ENCODE measurements around the gene CIBAR2. TPM values are rescaled to one million over a fixed set of nuclear protein-coding genes. Genes with fewer than 3 reads are reported as not detected.
A peak's percentile ranks its signal among the peaks of the same experiment; 100 is the strongest.

Gene CIBAR2
- total and polyA plus RNA-seq, 9 of the 15 experiments (the other 6 are each of a cell fraction or from before 2014, with no cell fraction given), result not detected

GRCh38 chr16:85091522-85091910 lies 20.8 kb downstream of the CIBAR2 start:
- ChIA-PET POLR2A (interaction anchor here (0.9 to 1.2 kb wide), 4 partner anchors 8 to 97 kb away, joined by 3 to 4 read pairs (median 4); no protein-coding TSS in a partner anchor), CTCF (ENCODE audit: low intra/inter-chr PET ratio) (interaction anchor here (0.6 kb wide), 1 partner anchor 251 kb away, joined by 3 read pairs; no protein-coding TSS in a partner anchor)
- Histone ChIP-seq H3K4me2 (ENCODE audit: insufficient read depth, low read length) (no peak overlapping the region), H3K79me2 (ENCODE audit: control insufficient read depth, insufficient read depth, low read length) (no peaks in the 10 kb centered on the region), H3K4me1 (replicated peaks in 1 of 2; ENCODE audit: control insufficient read depth in 2 of 2, insufficient read depth in 2 of 2, low read length in 2 of 2) (peaks cover 9 to 52% of the 10 kb centered on the region in 2 experiments; a peak in 3 of 5 replicates), H2AFZ (ENCODE audit: low read depth, low read length) (no peak overlapping the region), H3K4me3 (no peak overlapping the region), H3K27ac (ENCODE audit: extremely low read depth, low read depth, low read length) (no peak overlapping the region), H3K36me3 (ENCODE audit: control insufficient read depth, insufficient read depth, low read length) (peaks cover 5% of the 10 kb centered on the region; the same call in 1 of the 3 replicates), H3K9me1 (ENCODE audit: control insufficient read depth, insufficient read depth, low read length) (no peaks in the 10 kb centered on the region), H3K27me3 (ENCODE audit: control insufficient read depth in 2 of 2, insufficient read depth in 2 of 2, low read length in 2 of 2) (peaks cover 26 to 38% of the 10 kb centered on the region in 2 experiments; a peak in 4 of 5 replicates), H3K9ac (ENCODE audit: insufficient read depth in 1 of 2, low read depth in 2 of 2, low read length in 2 of 2) (no peak overlapping the region), H4K20me1 (replicated peaks; ENCODE audit: control insufficient read depth, insufficient read depth, low read length) (peaks cover 5% of the 10 kb centered on the region; the same call in 1 of the 2 replicates), H3K9me3 (replicated peaks; ENCODE audit: control insufficient read depth, insufficient read depth, low read depth, low read length) (no peaks in the 10 kb centered on the region)
- FAIRE-seq (peak; percentile 23), ATAC-seq (no peak), DNase-seq (ENCODE audit: extremely low read depth in 1 of 4, low spot score in 3 of 4) (no peak)
- TSS peak; percentile 35 for BruUV-seq (replicated peaks)
- TF ChIP-seq CEBPG (CRISPR knock-in tag; IDR thresholded peaks at IDR 0.05) (no peak), CEBPG (tag; conservative IDR thresholded peaks at IDR 0.05 in 1 of 2, IDR thresholded peaks at IDR 0.05 in 1 of 2) (0 out of 4 replicates have a peak, but pooled peaks of 1 of the 2 experiments have one; percentile 3), PHF21A (IDR thresholded peaks at IDR 0.05; ENCODE audit: borderline replicate concordance, low read depth) (no peak)
- WGBS (ENCODE audit: insufficient coverage, low coverage, missing lambda C conversion rate), result 47% methylated on average over 7 of the region's 7 CpGs
- in situ Hi-C loops (cut with MboI), result no loop called here
- intact Hi-C loops (cut with micrococcal nuclease), result loop anchor here (5.0 kb wide), 1 partner anchor 34 kb away; no protein-coding TSS in a partner anchor

Data from K562 (cell line).